Measurements from ENCODE around the gene COL26A1.

DNA sequence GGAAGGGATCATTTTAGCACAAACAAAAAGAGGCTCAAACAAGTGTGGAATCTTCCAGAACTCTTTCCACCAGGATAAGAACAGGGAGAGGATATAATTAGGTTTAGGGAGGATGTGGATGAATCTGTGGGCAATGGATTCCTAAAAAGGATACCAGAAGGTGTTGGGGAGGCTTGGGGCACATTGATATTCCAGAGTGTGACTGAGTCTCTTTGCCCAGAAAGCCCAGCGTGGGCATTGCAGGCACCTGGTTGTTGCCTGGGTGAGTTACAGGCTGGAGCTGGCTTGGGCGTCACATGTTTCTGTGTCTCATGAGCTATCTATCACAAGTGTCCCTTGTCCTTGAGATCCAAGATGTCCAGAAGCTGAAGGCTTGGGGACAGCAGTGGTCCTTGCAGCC lies 3.3 kb downstream of the COL26A1 start:
- TF ChIP-seq WT1 (tag by site-specific recombination; IDR thresholded peaks at IDR 0.05) (no peak), ZNF274 (IDR thresholded peaks at IDR 0.05; ENCODE audit: low read length) (no peak), ZNF274 (tag by site-specific recombination; IDR thresholded peaks at IDR 0.05; ENCODE audit: borderline replicate concordance) (no peak), TRIM28 (IDR thresholded peaks at IDR 0.05; ENCODE audit: borderline replicate concordance, low read length) (no peak), ZNF169 (tag by site-specific recombination; IDR thresholded peaks at IDR 0.05) (no peak), MEIS1 (CRISPR knock-in tag; IDR thresholded peaks at IDR 0.05; ENCODE audit: borderline replicate concordance) (no peak), YY1 (tag by site-specific recombination; IDR thresholded peaks at IDR 0.05) (no peak), ZNF747 (tag by site-specific recombination; IDR thresholded peaks at IDR 0.05) (no peak), ZNF174 (tag by site-specific recombination; IDR thresholded peaks at IDR 0.05) (no peak), ZNF184 (tag by site-specific recombination; IDR thresholded peaks at IDR 0.05) (no peak)
- TF ChIP-seq, protein P1, sequence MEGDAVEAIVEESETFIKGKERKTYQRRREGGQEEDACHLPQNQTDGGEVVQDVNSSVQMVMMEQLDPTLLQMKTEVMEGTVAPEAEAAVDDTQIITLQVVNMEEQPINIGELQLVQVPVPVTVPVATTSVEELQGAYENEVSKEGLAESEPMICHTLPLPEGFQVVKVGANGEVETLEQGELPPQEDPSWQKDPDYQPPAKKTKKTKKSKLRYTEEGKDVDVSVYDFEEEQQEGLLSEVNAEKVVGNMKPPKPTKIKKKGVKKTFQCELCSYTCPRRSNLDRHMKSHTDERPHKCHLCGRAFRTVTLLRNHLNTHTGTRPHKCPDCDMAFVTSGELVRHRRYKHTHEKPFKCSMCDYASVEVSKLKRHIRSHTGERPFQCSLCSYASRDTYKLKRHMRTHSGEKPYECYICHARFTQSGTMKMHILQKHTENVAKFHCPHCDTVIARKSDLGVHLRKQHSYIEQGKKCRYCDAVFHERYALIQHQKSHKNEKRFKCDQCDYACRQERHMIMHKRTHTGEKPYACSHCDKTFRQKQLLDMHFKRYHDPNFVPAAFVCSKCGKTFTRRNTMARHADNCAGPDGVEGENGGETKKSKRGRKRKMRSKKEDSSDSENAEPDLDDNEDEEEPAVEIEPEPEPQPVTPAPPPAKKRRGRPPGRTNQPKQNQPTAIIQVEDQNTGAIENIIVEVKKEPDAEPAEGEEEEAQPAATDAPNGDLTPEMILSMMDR (tag by site-specific recombination; IDR thresholded peaks at IDR 0.05), result no peak
- TF ChIP-seq, protein P2, sequence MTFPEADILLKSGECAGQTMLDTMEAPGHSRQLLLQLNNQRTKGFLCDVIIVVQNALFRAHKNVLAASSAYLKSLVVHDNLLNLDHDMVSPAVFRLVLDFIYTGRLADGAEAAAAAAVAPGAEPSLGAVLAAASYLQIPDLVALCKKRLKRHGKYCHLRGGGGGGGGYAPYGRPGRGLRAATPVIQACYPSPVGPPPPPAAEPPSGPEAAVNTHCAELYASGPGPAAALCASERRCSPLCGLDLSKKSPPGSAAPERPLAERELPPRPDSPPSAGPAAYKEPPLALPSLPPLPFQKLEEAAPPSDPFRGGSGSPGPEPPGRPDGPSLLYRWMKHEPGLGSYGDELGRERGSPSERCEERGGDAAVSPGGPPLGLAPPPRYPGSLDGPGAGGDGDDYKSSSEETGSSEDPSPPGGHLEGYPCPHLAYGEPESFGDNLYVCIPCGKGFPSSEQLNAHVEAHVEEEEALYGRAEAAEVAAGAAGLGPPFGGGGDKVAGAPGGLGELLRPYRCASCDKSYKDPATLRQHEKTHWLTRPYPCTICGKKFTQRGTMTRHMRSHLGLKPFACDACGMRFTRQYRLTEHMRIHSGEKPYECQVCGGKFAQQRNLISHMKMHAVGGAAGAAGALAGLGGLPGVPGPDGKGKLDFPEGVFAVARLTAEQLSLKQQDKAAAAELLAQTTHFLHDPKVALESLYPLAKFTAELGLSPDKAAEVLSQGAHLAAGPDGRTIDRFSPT (tag by site-specific recombination; IDR thresholded peaks at IDR 0.05), result no peak
- TF ChIP-seq, protein P3, sequence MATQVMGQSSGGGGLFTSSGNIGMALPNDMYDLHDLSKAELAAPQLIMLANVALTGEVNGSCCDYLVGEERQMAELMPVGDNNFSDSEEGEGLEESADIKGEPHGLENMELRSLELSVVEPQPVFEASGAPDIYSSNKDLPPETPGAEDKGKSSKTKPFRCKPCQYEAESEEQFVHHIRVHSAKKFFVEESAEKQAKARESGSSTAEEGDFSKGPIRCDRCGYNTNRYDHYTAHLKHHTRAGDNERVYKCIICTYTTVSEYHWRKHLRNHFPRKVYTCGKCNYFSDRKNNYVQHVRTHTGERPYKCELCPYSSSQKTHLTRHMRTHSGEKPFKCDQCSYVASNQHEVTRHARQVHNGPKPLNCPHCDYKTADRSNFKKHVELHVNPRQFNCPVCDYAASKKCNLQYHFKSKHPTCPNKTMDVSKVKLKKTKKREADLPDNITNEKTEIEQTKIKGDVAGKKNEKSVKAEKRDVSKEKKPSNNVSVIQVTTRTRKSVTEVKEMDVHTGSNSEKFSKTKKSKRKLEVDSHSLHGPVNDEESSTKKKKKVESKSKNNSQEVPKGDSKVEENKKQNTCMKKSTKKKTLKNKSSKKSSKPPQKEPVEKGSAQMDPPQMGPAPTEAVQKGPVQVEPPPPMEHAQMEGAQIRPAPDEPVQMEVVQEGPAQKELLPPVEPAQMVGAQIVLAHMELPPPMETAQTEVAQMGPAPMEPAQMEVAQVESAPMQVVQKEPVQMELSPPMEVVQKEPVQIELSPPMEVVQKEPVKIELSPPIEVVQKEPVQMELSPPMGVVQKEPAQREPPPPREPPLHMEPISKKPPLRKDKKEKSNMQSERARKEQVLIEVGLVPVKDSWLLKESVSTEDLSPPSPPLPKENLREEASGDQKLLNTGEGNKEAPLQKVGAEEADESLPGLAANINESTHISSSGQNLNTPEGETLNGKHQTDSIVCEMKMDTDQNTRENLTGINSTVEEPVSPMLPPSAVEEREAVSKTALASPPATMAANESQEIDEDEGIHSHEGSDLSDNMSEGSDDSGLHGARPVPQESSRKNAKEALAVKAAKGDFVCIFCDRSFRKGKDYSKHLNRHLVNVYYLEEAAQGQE (tag by site-specific recombination; IDR thresholded peaks at IDR 0.05), result no peak
- TF ChIP-seq, protein P4, sequence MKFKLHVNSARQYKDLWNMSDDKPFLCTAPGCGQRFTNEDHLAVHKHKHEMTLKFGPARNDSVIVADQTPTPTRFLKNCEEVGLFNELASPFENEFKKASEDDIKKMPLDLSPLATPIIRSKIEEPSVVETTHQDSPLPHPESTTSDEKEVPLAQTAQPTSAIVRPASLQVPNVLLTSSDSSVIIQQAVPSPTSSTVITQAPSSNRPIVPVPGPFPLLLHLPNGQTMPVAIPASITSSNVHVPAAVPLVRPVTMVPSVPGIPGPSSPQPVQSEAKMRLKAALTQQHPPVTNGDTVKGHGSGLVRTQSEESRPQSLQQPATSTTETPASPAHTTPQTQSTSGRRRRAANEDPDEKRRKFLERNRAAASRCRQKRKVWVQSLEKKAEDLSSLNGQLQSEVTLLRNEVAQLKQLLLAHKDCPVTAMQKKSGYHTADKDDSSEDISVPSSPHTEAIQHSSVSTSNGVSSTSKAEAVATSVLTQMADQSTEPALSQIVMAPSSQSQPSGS (tag by site-specific recombination; IDR thresholded peaks at IDR 0.05; ENCODE audit: low read depth), result no peak
